ENCODE results near the gene KRTAP10-4. TPM values are rescaled to one million over a fixed set of nuclear protein-coding genes. Genes with fewer than 3 reads are reported as not detected.
A peak's percentile ranks its signal among the peaks of the same experiment; 100 is the strongest.
"Not testable (repeated sequence)": the region's sequence is repeated elsewhere in the genome, so short reads cannot be mapped to it uniquely, and the experiment has no call there.

The KRTAP10-4 gene
- total RNA-seq, result not detected

DNA sequence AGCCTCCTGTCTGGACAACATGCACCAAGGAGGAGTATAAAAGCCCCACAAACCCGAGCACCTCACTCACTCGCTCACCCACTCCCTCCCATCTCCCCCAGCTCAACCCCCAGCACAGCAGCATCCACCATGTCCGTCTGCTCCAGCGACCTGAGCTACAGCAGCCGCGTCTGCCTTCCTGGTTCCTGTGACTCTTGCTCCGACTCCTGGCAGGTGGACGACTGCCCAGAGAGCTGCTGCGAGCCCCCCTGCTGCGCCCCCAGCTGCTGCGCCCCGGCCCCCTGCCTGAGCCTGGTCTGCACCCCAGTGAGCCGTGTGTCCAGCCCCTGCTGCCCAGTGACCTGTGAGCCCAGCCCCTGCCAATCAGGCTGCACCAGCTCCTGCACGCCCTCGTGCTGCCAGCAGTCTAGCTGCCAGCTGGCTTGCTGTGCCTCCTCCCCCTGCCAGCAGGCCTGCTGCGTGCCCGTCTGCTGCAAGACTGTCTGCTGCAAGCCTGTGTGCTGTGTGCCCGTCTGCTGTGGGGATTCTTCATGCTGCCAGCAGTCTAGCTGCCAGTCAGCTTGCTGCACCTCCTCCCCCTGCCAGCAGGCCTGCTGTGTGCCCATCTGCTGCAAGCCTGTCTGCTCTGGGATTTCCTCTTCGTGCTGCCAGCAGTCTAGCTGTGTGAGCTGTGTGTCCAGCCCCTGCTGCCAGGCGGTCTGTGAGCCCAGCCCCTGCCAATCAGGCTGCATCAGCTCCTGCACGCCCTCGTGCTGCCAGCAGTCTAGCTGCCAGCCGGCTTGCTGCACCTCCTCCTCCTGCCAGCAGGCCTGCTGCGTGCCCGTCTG, at the start of gene KRTAP10-4:
KRTAP10-4 (plus strand) TSS at position 100 of the 827 bp plus-strand sequence; CDS start at position 130, 30 bp downstream.
- Histone ChIP-seq H3K4me1 (peaks cover 0 to 11% (median 8%) of the 10 kb centered on the region in 4 donors), H3K4me3 (peak within 1 kb of the TSS in 2 of 4 donors; percentile 17 to 24), H3K27ac (peak within 1 kb of the TSS in 1 of 4 donors; percentile 61)
- H3K9me3 ChIP-seq; intact Hi-C loops (cut with DNase I; ENCODE audit: low total_unique reads); in situ Hi-C loops (cut with MboI; ENCODE audit: low pct_ligation_motif_present in 1 of 4, low pct_unique_long_range_greater_than_20kb in 1 of 4, low sequenced_read_pairs in 3 of 4); H3K27me3 ChIP-seq; H3K36me3 ChIP-seq; DNase-seq: not testable (repeated sequence)
- WGBS, 2 donors (ENCODE audit: low coverage in 1 of 2), result 36% methylated on average over 15 of the region's 25 CpGs; no CpG with 5 or more reads in 1 of the 2 donors

- TF ChIP-seq POLR2A (IDR thresholded peaks at IDR 0.05) (no peak), EP300 (IDR thresholded peaks at IDR 0.05; ENCODE audit: low read depth) (no peak), POLR2AphosphoS5 (IDR thresholded peaks at IDR 0.05) (no peak)
- TF ChIP-seq, protein P1, sequence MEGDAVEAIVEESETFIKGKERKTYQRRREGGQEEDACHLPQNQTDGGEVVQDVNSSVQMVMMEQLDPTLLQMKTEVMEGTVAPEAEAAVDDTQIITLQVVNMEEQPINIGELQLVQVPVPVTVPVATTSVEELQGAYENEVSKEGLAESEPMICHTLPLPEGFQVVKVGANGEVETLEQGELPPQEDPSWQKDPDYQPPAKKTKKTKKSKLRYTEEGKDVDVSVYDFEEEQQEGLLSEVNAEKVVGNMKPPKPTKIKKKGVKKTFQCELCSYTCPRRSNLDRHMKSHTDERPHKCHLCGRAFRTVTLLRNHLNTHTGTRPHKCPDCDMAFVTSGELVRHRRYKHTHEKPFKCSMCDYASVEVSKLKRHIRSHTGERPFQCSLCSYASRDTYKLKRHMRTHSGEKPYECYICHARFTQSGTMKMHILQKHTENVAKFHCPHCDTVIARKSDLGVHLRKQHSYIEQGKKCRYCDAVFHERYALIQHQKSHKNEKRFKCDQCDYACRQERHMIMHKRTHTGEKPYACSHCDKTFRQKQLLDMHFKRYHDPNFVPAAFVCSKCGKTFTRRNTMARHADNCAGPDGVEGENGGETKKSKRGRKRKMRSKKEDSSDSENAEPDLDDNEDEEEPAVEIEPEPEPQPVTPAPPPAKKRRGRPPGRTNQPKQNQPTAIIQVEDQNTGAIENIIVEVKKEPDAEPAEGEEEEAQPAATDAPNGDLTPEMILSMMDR (IDR thresholded peaks at IDR 0.05), result no peak
- no peak for DNase-seq
- H3K36me3 ChIP-seq, result no peaks in the 10 kb centered on the region
- 60% methylated on average over 2 of the region's 2 CpGs; no CpG with 5 or more reads in 1 of the 2 donors for WGBS, 2 donors (ENCODE audit: low coverage in 1 of 2)
- H3K27ac ChIP-seq, result no peak overlapping the region
- H3K4me3 ChIP-seq, result no peak overlapping the region
- intact Hi-C loops (cut with DNase I; ENCODE audit: low total_unique reads) (no loop called here), in situ Hi-C loops (cut with MboI; ENCODE audit: low pct_ligation_motif_present in 1 of 4, low pct_unique_long_range_greater_than_20kb in 1 of 4, low sequenced_read_pairs in 3 of 4) (loop anchor here in 1 of 4 donors (25.0 kb wide), 1 partner anchor 263 kb away; no protein-coding TSS in a partner anchor)
- no peaks in the 10 kb centered on the region for H3K9me3 ChIP-seq
- H3K27me3 ChIP-seq, result no peaks in the 10 kb centered on the region
- H3K4me1 ChIP-seq, result no peaks in the 10 kb centered on the region
These were observed 48.8 kb upstream of the KRTAP10-4 start for GRCh38 chr21:44524414-44525371.

- Histone ChIP-seq H3K9me3 (no peaks in the 10 kb centered on the region), H3K36me3 (no peaks in the 10 kb centered on the region), H3K27me3 (no peaks in the 10 kb centered on the region), H3K4me3 (no peak overlapping the region), H3K4me1 (no peaks in the 10 kb centered on the region), H3K27ac (no peak overlapping the region)
- TF ChIP-seq EP300 (IDR thresholded peaks at IDR 0.05; ENCODE audit: low read depth) (no peak), POLR2A (IDR thresholded peaks at IDR 0.05) (no peak), POLR2AphosphoS5 (IDR thresholded peaks at IDR 0.05) (no peak)
- TF ChIP-seq, protein P1 (IDR thresholded peaks at IDR 0.05), result no peak
- DNase-seq, result peak; percentile 3
- intact Hi-C loops (cut with DNase I; ENCODE audit: low total_unique reads), result no loop called here
- 85 to 96% methylated on average over 7 to 20 of the region's 20 CpGs for WGBS, 2 donors (ENCODE audit: low coverage in 1 of 2)
- in situ Hi-C loops (cut with MboI; ENCODE audit: low pct_ligation_motif_present in 1 of 4, low pct_unique_long_range_greater_than_20kb in 1 of 4, low sequenced_read_pairs in 3 of 4), result no loop called here
These were observed 48.0 kb upstream of the KRTAP10-4 start for GRCh38 chr21:44525391-44526095.

GRCh38 chr21:44526096-44526997, 47.2 kb upstream of the KRTAP10-4 start:
- Histone ChIP-seq H3K27ac (no peak overlapping the region), H3K4me3 (no peak overlapping the region), H3K4me1 (no peaks in the 10 kb centered on the region), H3K36me3 (no peaks in the 10 kb centered on the region), H3K27me3 (no peaks in the 10 kb centered on the region), H3K9me3 (no peaks in the 10 kb centered on the region)
- intact Hi-C loops (cut with DNase I; ENCODE audit: low total_unique reads) (no loop called here), in situ Hi-C loops (cut with MboI; ENCODE audit: low pct_ligation_motif_present in 1 of 4, low pct_unique_long_range_greater_than_20kb in 1 of 4, low sequenced_read_pairs in 3 of 4) (no loop called here)
- DNase-seq, result no peak
- TF ChIP-seq, protein P1 (IDR thresholded peaks at IDR 0.05), result no peak
- TF ChIP-seq POLR2AphosphoS5 (IDR thresholded peaks at IDR 0.05), result no peak
- TF ChIP-seq EP300 (IDR thresholded peaks at IDR 0.05; ENCODE audit: low read depth), result no peak
- TF ChIP-seq POLR2A (IDR thresholded peaks at IDR 0.05), result no peak
- 84 to 87% methylated on average over 5 to 12 of the region's 12 CpGs for WGBS, 2 donors (ENCODE audit: low coverage in 1 of 2)

All from transverse colon (tissue), 4 donors.